Measurements from ENCODE around the gene KSR2. TPM values are rescaled to one million over a fixed set of nuclear protein-coding genes. Genes with fewer than 3 reads are reported as not detected.

Gene KSR2
- total and polyA plus RNA-seq, 10 of the 15 experiments (the other 5 are each of a cell fraction or from before 2014, with no cell fraction given) = under 0.01 to 1.5 (median 0.01) TPM; not detected in 3

- no TSS peak for BruUV-seq (replicated peaks)
- no peak overlapping the region for H2AFZ ChIP-seq (ENCODE audit: control insufficient read depth, low read depth, low read length)
- no peaks in the 10 kb centered on the region for H4K20me1 ChIP-seq (ENCODE audit: control insufficient read depth, insufficient read depth)
- H3K79me2 ChIP-seq (ENCODE audit: control insufficient read depth, insufficient read depth, low read length) = no peaks in the 10 kb centered on the region
- no peak overlapping the region for H3K9ac ChIP-seq (ENCODE audit: control insufficient read depth, insufficient read depth, low read length)
- in situ Hi-C loops (cut with MboI) (no loop called here), intact Hi-C loops (cut with micrococcal nuclease; ENCODE audit: unreplicated experiment) (no loop called here)
- no peak for FAIRE-seq
- no peak for DNase-seq (ENCODE audit: low read depth, low spot score)
- no peaks in the 10 kb centered on the region; a peak in 1 of 4 replicates for H3K27me3 ChIP-seq (replicated peaks in 1 of 2; ENCODE audit: control insufficient read depth in 2 of 2, insufficient read depth in 2 of 2, low read length in 1 of 2)
- no peak overlapping the region for H3K4me3 ChIP-seq
- H3K36me3 ChIP-seq (ENCODE audit: control insufficient read depth in 2 of 2, insufficient read depth in 2 of 2, low read length in 1 of 2) = no peaks in the 10 kb centered on the region
- ChIA-PET POLR2A (interaction anchor here (0.6 kb wide), 1 partner anchor 52 kb away, joined by 4 read pairs; no protein-coding TSS in a partner anchor), SMC1A (ENCODE audit: uncharacterized antibody, unreplicated experiment) (no interaction called here), CTCF (interaction anchor here (1.0 kb wide), 1 partner anchor 83 kb away, joined by 3 read pairs; no protein-coding TSS in a partner anchor), RAD21 (ENCODE audit: unreplicated experiment) (no interaction called here)
- H3K4me1 ChIP-seq (ENCODE audit: control insufficient read depth, insufficient read depth, low read length) = no peaks in the 10 kb centered on the region
- no peak for ATAC-seq
- H3K27ac ChIP-seq (ENCODE audit: control insufficient read depth, insufficient read depth) = no peak overlapping the region
- no peak overlapping the region; the same call in 1 of the 2 replicates for H3K4me2 ChIP-seq (ENCODE audit: control insufficient read depth, insufficient read depth)
- no peaks in the 10 kb centered on the region; the same call in 2 of the 3 replicates for H3K9me3 ChIP-seq (replicated peaks; ENCODE audit: control insufficient read depth, insufficient read depth, low read length)
- 9% methylated on average over 5 of the region's 5 CpGs for WGBS (ENCODE audit: insufficient coverage, insufficient replicate concordance, low lambda C conversion rate, missing lambda C conversion rate)
- no peak for TF ChIP-seq BACH1 (IDR thresholded peaks at IDR 0.05; ENCODE audit: borderline replicate concordance)
- TF ChIP-seq GABPA (IDR thresholded peaks at IDR 0.05; ENCODE audit: low read depth) = no peak
- TF ChIP-seq GATAD2B (conservative IDR thresholded peaks at IDR 0.05; ENCODE audit: low read depth) = no peak
- TF ChIP-seq LARP7 (IDR thresholded peaks at IDR 0.05) = no peak
- TF ChIP-seq NFIC (IDR thresholded peaks at IDR 0.05; ENCODE audit: low read depth, low read length) = no peak
- TF ChIP-seq NFYB (IDR thresholded peaks at IDR 0.05; ENCODE audit: insufficient read depth, low read depth, low read length) = no peak
- no peak for TF ChIP-seq ZNF217 (IDR thresholded peaks at IDR 0.05)
- no peak for TF ChIP-seq NBN (IDR thresholded peaks at IDR 0.05)
- TF ChIP-seq STAT1 (conservative IDR thresholded peaks at IDR 0.05) = no peak
- TF ChIP-seq SMAD1 (IDR thresholded peaks at IDR 0.05; ENCODE audit: low read depth, partially characterized antibody) = no peak
- TF ChIP-seq FOS (IDR thresholded peaks at IDR 0.05; ENCODE audit: borderline replicate concordance, extremely low read depth, insufficient read length) = no peak
- TF ChIP-seq BRCA1 (IDR thresholded peaks at IDR 0.05; ENCODE audit: low read depth, low read length) = no peak
- no peak for TF ChIP-seq WRNIP1 (IDR thresholded peaks at IDR 0.05; ENCODE audit: borderline replicate concordance, low read depth, low read length)
- TF ChIP-seq NFXL1 (IDR thresholded peaks at IDR 0.05; ENCODE audit: borderline replicate concordance) = no peak
- TF ChIP-seq SKIL (IDR thresholded peaks at IDR 0.05; ENCODE audit: low read depth, poor library complexity, severe bottlenecking) = no peak
- TF ChIP-seq PRDM15 (CRISPR knock-in tag; IDR thresholded peaks at IDR 0.05) = no peak
- TF ChIP-seq NFYA (IDR thresholded peaks at IDR 0.05; ENCODE audit: borderline replicate concordance, low read depth, low read length) = no peak
Observed at GRCh38 chr12:117981267-117981666, 12.5 kb upstream of the KSR2 start.

Data from GM12878 (cell line).